OCI-LY7 (cell line): ENCODE data around the gene CIDEA. TPM values are rescaled to one million over a fixed set of nuclear protein-coding genes. Genes with fewer than 3 reads are reported as not detected.

ENCODE experiments used
- BruUV-seq: library from RNA; stranded (reverse); fragments of 400-500 nt; replicated peaks from 2 replicates; lab custom pipeline; 2021; lab: Mats Ljungman, UMichigan
- CTCF ChIA-PET: fragments of 300-600 bp; sonication (Branson Sonifier 250); formaldehyde crosslinking; loops from one replicate; lab custom pipeline; 2022; ENCODE audit warnings: antibody characterized with exemption; ENCODE audit not compliant: unreplicated experiment; lab: Charles Lee
- POLR2A ChIA-PET: fragments of 300-600 bp; sonication (Branson Sonifier 250); formaldehyde crosslinking; loops from one replicate; lab custom pipeline; 2022; ENCODE audit warnings: antibody characterized with exemption; lab: Charles Lee
- DNase-seq: peaks from one replicate; pipeline ENCODE4 v3.0.0-alpha.2; 2015; ENCODE audit warnings: low spot score
- H2AFZ ChIP-seq: fragments of 200-600 bp; sonication (generic), shearing (Covaris generic); 2 replicates; pipeline ENCODE4 v1.6.1; 2014; ENCODE audit warnings: mild to moderate bottlenecking, antibody characterized with exemption, low read length, moderate library complexity
- H3K27ac ChIP-seq: fragments of 200-600 bp; sonication (generic); 2 replicates; pipeline ENCODE4 v1.5.1; 2014; ENCODE audit warnings: mixed run types, low read depth, mild to moderate bottlenecking, moderate library complexity, low read length, inconsistent platforms; ENCODE audit not compliant: poor library complexity, severe bottlenecking
- H3K36me3 ChIP-seq: fragments of 200-600 bp; sonication (generic); 2 replicates; pipeline ENCODE4 v1.6.1; 2014; ENCODE audit warnings: mild to moderate bottlenecking, antibody characterized with exemption, low read length, moderate library complexity, mixed read lengths; ENCODE audit not compliant: insufficient read depth
- H3K4me1 ChIP-seq: fragments of 200-600 bp; sonication (generic); 2 replicates; pipeline ENCODE4 v1.5.1; 2014; ENCODE audit warnings: mild to moderate bottlenecking, low read length; ENCODE audit not compliant: insufficient read depth, poor library complexity, severe bottlenecking
- H3K4me2 ChIP-seq: fragments of 200-600 bp; sonication (generic); 2 replicates; pipeline ENCODE4 v1.6.1; 2014; ENCODE audit warnings: mild to moderate bottlenecking, low read length
- H3K4me3 ChIP-seq: fragments of 200-600 bp; sonication (generic); 2 replicates; pipeline ENCODE4 v1.5.1; 2014; ENCODE audit warnings: mild to moderate bottlenecking, low read depth, low read length; ENCODE audit not compliant: poor library complexity, severe bottlenecking
- H3K79me2 ChIP-seq: fragments of 200-600 bp; sonication (generic); 2 replicates; pipeline ENCODE4 v1.6.1; 2016; ENCODE audit warnings: low read depth, mild to moderate bottlenecking, low read length, moderate library complexity, mixed read lengths; ENCODE audit not compliant: insufficient read depth
- H3K9me2 ChIP-seq: fragments of 200-600 bp; sonication (generic); 2 replicates; pipeline ENCODE4 v1.6.1; 2016; ENCODE audit warnings: mild to moderate bottlenecking, low read length, mixed read lengths; ENCODE audit not compliant: insufficient read depth
- H3K9me3 ChIP-seq: fragments of 200-600 bp; sonication (generic); 2 replicates; pipeline ENCODE4 v1.6.1; 2014; ENCODE audit warnings: mild to moderate bottlenecking, mixed run types, low read length, mixed read lengths
- H4K20me1 ChIP-seq: fragments of 200-600 bp; sonication (generic); 2 replicates; pipeline ENCODE4 v1.6.1; 2014; ENCODE audit warnings: mild to moderate bottlenecking, antibody characterized with exemption, low read length, moderate library complexity, mixed read lengths; ENCODE audit not compliant: insufficient read depth
- EZH2phosphoT487 ChIP-seq: fragments of 200-600 bp; sonication (generic); IDR thresholded peaks from 2 replicates; pipeline ENCODE4 v1.6.1; 2018; ENCODE audit warnings: low read depth, borderline replicate concordance, mild to moderate bottlenecking, mixed run types, antibody characterized with exemption, low read length, moderate library complexity, mixed read lengths
- intact Hi-C: fragments of 100-400 bp; cut with micrococcal nuclease; formaldehyde crosslinking; loops from one replicate; pipeline ENCODE4 v1.10.0; 2022; ENCODE audit not compliant: unreplicated experiment
- total RNA-seq, 2 experiments: library from RNA; depleted of rRNA in 1 of 2; stranded (reverse); fragments of >200 nt in 1 of 2; shearing (Covaris generic) in 1 of 2; gene quantifications; 2 replicates each; pipeline ENCODE4 v1.2.3, GENCODE V29; 2014 to 2022
- TF ChIP-seq, protein P1 (sequence below): fragments of 200-600 bp; sonication (generic); conservative IDR thresholded peaks from 2 replicates; pipeline ENCODE4 v1.5.1; 2014; ENCODE audit warnings: mild to moderate bottlenecking, antibody characterized with exemption, low read length, moderate library complexity, mixed read lengths

The CIDEA gene
- total RNA-seq, 2 experiments from 2014 or later = not detected

DNA sequence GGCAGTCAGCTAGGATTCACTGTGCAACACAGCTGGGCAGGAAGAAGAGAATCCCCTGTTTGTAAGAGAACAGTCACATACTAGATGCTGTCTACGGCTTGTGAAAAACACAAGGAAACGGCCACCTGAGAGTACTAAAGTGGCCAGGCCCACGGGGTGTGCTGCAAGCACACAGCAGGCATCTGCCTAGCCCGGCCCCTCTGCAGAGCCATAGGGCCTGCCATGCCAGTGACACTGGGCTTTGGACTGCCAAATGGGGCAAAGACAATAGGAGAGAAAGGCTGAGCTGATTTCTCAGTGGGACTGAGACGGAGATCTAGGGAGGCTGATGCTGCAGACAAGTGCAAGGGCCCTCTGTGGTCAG is 64.2 kb downstream of the CIDEA start:
- H3K27ac ChIP-seq = peak overlapping the region; percentile 49
- intact Hi-C loops = loop anchor here (5.0 kb wide), 1 partner anchor 59 kb away; the partner anchor contains the start of gene AFG3L2
- H3K4me3 ChIP-seq = peak overlapping the region; percentile 17
- peaks cover 5% of the 10 kb centered on the region; the same call in 1 of the 2 replicates for H3K36me3 ChIP-seq
- peak overlapping the region; percentile 72; the same call in 1 of the 2 replicates for H2AFZ ChIP-seq
- ChIA-PET POLR2A (interaction anchor here (0.7 to 1.9 kb wide), 3 partner anchors 10 to 59 kb away, joined by 3 to 9 read pairs (median 3); partner anchors contain the start of gene AFG3L2), CTCF (interaction anchor here (1.0 kb wide), 1 partner anchor 9 kb away, joined by 4 read pairs; no protein-coding TSS in a partner anchor)
- peak overlapping the region; percentile 59 for H3K4me2 ChIP-seq
- no peaks in the 10 kb centered on the region for H4K20me1 ChIP-seq
- no TSS peak for BruUV-seq
- H3K9me2 ChIP-seq = no peaks in the 10 kb centered on the region
- TF ChIP-seq, protein P1, sequence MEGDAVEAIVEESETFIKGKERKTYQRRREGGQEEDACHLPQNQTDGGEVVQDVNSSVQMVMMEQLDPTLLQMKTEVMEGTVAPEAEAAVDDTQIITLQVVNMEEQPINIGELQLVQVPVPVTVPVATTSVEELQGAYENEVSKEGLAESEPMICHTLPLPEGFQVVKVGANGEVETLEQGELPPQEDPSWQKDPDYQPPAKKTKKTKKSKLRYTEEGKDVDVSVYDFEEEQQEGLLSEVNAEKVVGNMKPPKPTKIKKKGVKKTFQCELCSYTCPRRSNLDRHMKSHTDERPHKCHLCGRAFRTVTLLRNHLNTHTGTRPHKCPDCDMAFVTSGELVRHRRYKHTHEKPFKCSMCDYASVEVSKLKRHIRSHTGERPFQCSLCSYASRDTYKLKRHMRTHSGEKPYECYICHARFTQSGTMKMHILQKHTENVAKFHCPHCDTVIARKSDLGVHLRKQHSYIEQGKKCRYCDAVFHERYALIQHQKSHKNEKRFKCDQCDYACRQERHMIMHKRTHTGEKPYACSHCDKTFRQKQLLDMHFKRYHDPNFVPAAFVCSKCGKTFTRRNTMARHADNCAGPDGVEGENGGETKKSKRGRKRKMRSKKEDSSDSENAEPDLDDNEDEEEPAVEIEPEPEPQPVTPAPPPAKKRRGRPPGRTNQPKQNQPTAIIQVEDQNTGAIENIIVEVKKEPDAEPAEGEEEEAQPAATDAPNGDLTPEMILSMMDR = no peak
- no peak for TF ChIP-seq EZH2phosphoT487
- peaks cover 61% of the 10 kb centered on the region for H3K4me1 ChIP-seq
- peak; percentile 51 for DNase-seq
- no peaks in the 10 kb centered on the region for H3K79me2 ChIP-seq
- H3K9me3 ChIP-seq = peaks cover 3% of the 10 kb centered on the region

DNA sequence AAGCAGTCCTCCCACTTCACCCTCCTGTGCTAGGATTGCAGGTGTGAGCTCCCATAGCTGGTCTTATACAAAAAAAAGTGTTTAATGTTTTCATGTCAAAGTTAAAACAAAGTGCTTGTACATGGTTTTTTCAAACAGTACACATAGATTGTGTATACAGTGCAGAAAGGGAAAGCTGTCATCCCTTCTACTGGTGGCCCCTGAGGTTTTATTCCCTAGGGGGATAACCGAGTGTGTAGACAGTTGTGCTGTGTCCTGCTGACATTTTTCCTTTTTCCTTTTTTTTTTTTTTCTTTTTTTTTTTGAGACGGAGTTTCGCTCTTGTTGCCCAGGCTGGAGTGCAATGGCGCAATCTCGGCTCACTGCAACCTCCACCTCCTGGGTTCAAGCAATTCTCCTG is 64.7 kb downstream of the CIDEA start:
- BruUV-seq = no TSS peak
- no peak for DNase-seq
- H3K79me2 ChIP-seq = no peaks in the 10 kb centered on the region
- H4K20me1 ChIP-seq = no peaks in the 10 kb centered on the region
- peaks cover 58% of the 10 kb centered on the region for H3K4me1 ChIP-seq
- no peaks in the 10 kb centered on the region for H3K9me2 ChIP-seq
- no peak overlapping the region for H3K4me3 ChIP-seq
- H3K27ac ChIP-seq = peak overlapping the region; percentile 49
- ChIA-PET POLR2A (interaction anchor here (0.6 to 1.9 kb wide), 3 partner anchors 9 to 296 kb away, joined by 3 to 9 read pairs (median 3); partner anchors contain the start of gene AFG3L2), CTCF (interaction anchor here (1.0 kb wide), 1 partner anchor 9 kb away, joined by 4 read pairs; no protein-coding TSS in a partner anchor)
- no peaks in the 10 kb centered on the region for H3K9me3 ChIP-seq
- peak overlapping the region; percentile 59; the same call in 1 of the 2 replicates for H3K4me2 ChIP-seq
- no peak overlapping the region for H2AFZ ChIP-seq
- peaks cover 5% of the 10 kb centered on the region for H3K36me3 ChIP-seq
- intact Hi-C loops = loop anchor here (5.0 kb wide), 1 partner anchor 58 kb away; the partner anchor contains the start of gene AFG3L2
- TF ChIP-seq, protein P1 = no peak
- no peak for TF ChIP-seq EZH2phosphoT487

DNA sequence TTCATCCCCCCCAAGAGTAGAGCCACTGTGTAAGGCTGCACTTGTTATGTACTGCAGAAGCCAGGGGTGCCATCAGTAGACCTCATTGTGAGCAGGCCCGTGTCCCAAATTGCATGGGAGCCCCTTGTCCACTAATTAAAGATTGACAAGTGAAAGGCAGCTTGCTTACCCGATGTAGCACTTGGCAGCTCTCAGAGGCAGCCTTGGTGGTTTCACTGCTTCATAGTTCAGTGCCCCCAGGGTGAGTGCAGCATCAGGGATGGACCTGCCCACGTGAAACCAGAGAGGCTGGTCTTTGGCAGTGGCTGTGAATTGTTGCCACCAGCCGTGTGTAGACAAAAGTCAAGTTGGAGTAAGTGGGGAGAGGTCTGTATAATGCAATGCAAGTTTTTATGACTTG is 67.2 kb downstream of the CIDEA start:
- Histone ChIP-seq H4K20me1 (no peaks in the 10 kb centered on the region), H3K4me2 (no peak overlapping the region), H3K4me3 (no peak overlapping the region), H3K27ac (no peak overlapping the region), H2AFZ (no peak overlapping the region), H3K9me2 (no peaks in the 10 kb centered on the region), H3K4me1 (peaks cover 33% of the 10 kb centered on the region), H3K79me2 (no peaks in the 10 kb centered on the region), H3K9me3 (no peaks in the 10 kb centered on the region), H3K36me3 (peaks cover 27% of the 10 kb centered on the region)
- no TSS peak for BruUV-seq
- ChIA-PET CTCF (no interaction called here), POLR2A (interaction anchor here (1.0 to 1.6 kb wide), 2 partner anchors 8 to 56 kb away, joined by 3 to 6 read pairs; partner anchors contain the start of gene AFG3L2)
- peak; percentile 25 for DNase-seq
- TF ChIP-seq, protein P1 = no peak
- no peak for TF ChIP-seq EZH2phosphoT487
- intact Hi-C loops = no loop called here
